Measurements from ENCODE around the gene HOXD1.

HOXD1 gene

DNA sequence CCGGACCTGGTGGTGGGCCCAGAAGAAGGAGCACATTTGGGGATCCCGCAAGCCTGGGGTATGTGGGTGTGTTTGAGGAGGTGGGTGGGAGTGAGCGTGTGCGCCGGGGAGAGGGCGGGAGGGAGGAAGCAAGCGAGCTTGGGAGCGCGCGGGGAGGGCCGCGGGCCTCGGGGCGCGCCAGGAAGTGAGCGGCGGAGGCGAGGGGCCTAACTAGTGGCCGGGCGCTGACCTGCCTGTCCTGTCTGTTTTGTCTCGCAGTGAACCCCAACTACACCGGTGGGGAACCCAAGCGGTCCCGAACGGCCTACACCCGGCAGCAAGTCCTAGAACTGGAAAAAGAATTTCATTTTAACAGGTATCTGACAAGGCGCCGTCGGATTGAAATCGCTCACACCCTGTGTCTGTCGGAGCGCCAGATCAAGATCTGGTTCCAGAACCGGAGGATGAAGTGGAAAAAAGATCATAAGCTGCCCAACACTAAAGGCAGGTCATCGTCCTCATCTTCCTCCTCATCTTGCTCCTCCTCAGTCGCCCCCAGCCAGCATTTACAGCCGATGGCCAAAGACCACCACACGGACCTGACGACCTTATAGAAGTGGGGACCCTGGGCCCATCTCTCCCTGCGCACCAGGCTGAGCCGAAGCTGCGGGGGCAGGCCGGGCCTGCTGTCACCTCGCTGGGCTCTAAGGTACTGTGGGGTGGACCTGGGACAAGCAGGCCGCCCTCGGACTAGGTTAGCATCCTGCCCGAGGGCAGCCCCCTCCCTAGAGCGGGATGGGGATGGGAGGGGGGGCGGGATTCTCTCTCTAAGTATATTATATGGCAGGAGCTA lies 35.9 kb upstream of the HOXD1 start:
- no peak for DNase-seq (ENCODE audit: low read depth)

DNA sequence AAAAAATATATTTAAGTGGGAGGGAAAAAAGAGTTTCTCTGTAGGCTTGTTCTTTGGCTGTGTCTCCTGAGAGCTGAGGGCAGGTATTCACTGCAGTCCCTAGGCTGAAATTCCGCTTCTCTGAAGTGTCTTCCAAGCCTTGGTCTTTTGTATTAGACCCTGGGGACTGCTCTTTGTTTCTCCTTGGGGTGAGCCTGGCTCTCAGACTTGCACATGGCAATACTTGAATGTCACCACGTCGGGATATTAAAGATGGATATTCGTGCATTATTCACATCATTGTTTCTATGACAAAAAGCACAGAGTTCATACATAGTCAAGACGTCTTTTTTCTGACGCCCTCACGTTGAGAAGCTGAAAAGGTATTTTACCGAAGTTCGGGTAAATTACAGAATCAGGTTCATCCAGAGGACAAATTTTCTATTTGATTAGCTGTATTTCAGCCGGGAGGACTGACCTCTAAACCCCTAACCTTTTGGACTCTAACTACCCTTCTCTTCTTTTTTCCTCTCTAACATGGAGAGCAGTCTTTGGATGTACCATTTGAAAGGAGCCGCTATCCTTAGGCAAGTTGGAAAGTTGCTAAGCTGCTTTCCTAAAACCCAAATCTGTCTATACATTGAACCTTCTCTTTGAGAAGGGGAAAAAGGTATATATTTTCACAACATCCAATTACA lies 33.8 kb upstream of the HOXD1 start:
- DNase-seq (ENCODE audit: low read depth), result no peak

- no peak for DNase-seq (ENCODE audit: low read depth)
Observed at GRCh38 chr2:176155356-176156044, 33.0 kb upstream of the HOXD1 start.

GRCh38 chr2:176156301-176156806 lies 32.1 kb upstream of the HOXD1 start:
- no peak for DNase-seq (ENCODE audit: low read depth)

DNA sequence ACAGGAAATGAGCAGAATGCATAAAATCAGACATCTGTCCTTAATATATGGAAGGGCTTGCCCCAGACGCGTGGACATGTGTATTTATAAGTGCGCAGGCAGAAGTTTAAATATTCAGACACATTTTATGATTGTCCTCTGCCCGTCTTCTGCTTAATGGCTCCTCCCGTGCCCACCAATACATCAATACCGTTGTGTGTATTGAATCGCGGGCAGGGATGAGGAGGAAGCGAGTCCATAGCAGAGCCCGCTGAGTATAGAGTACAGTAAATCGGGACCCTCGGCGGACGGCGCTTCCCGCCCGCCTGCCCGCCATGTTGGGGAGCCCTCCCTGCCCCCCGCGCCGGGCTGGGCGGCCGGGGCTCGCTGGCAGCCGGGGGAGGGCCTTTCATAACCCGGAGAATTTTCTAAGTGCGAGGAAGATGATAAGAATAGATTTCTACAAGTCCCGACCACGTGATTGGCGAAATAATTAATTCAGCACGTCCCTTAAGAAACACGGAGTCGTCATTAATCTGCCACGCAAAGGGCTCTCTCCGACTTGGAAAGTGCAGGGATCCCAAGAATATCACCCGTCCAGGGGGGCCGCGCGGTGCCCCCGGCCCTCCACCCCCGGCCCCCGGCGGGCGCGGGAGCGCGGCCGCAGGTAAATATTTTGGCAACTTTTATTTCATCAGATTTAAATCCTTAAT lies 31.5 kb upstream of the HOXD1 start, which contains the start of gene HOXD3:
Gene HOXD3, plus strand, starts transcription at position 501 of the 692 bp plus-strand sequence. CDS start 11,808 bp downstream, outside the sequence.
- no peak for DNase-seq (ENCODE audit: low read depth)

GRCh38 chr2:176157499-176158185 lies 30.8 kb upstream of the HOXD1 start:
- DNase-seq (ENCODE audit: low read depth), result no peak

DNA sequence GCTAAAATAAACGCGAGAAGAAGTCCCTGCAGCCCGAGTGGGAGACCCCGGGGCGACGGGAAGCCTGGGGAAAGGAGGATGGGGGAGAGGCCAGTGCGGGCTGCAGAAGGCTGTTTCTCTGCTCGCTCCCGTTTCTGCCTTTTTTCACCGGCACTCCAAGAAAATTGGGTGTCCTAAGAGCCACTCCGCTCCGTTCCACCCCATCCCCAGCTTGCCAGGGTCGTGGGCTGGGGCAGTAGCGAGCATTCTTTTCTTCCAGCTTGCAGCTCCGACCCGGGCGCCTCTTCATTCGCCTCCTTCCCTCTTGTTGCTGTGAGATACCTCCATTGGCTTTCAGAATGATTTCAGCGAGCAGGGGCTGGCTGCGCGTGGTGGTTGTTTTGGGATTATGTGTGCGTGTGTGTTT lies 30.3 kb upstream of the HOXD1 start:
- no peak for DNase-seq (ENCODE audit: low read depth)

DNA sequence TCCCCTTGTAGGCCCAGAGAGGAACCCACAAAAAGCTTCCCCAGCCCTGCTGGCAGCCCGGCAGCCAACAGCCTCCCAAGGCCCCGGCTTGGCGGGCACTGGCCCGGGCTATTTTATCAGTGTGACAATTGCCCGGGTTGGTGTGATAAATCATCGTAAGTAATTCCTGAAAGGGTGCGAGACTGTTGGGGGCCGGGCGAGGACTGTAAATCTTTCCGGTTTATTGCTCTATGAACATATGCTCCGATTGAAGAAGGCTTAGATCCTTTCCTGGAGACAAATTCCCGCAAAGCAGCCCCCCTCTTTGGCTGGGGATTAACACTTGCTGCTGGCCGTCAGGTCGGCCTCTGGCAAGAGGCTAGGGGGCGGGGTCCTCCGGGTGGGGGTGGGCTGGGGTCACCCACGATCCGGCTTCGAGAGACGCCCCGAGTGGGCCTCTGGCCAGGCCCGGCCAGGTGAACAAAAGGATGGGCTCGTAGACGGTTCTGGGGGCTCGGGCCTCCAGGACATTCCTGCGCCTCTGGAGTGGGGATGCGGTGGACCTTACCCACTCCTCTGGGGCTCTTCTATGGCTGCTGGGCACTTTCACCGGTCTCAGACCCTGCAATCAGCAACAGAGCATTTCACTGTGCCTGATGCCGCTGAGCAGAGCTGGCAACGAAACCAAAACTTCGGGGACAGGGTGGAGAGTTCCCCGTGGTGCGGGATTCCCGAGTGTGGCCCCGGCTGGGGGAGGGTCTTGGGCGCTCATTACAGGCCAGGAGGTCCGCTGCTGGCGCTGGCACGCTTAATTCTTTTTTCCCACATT lies 29.4 kb upstream of the HOXD1 start:
- DNase-seq (ENCODE audit: low read depth), result no peak

- no peak for DNase-seq (ENCODE audit: low read depth)
Observed at GRCh38 chr2:176159663-176160250, 28.7 kb upstream of the HOXD1 start.

DNA sequence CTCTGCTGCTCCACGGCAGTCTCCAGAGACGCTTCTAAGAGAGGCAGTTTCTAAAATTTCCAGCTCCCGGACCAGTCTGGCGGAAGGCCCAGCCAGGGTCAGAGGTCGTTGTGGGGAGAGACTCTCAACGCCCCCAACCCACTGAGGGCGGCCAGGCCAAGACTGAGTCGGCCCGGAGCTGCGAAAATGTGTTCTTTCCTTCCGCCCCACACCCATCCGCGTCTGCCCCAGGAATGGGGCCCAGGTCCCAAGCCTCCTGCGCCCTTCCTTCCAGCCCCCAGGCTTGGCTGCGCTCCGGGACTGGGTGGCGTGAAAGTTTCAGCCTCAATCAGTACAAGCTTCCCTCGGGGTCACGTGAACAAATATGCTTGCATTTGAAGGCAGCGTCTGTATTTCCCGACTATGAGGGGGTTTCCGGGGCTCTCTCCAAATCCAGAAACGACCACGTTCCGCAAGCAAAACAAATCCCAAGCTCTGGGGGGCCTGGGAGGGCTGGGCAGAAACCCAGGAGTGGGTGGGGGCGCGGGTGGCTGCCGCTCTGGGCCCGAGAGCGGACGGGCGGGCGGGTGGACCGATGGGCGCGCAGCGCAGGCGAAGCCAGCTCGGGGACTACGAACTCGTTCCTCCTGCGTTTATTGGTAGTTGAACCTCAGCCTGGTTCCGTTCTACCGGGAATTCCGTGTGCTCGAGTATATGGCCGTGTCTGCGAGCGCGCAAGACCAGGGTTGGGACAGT lies 28.1 kb upstream of the HOXD1 start:
- no peak for DNase-seq (ENCODE audit: low read depth)

DNA sequence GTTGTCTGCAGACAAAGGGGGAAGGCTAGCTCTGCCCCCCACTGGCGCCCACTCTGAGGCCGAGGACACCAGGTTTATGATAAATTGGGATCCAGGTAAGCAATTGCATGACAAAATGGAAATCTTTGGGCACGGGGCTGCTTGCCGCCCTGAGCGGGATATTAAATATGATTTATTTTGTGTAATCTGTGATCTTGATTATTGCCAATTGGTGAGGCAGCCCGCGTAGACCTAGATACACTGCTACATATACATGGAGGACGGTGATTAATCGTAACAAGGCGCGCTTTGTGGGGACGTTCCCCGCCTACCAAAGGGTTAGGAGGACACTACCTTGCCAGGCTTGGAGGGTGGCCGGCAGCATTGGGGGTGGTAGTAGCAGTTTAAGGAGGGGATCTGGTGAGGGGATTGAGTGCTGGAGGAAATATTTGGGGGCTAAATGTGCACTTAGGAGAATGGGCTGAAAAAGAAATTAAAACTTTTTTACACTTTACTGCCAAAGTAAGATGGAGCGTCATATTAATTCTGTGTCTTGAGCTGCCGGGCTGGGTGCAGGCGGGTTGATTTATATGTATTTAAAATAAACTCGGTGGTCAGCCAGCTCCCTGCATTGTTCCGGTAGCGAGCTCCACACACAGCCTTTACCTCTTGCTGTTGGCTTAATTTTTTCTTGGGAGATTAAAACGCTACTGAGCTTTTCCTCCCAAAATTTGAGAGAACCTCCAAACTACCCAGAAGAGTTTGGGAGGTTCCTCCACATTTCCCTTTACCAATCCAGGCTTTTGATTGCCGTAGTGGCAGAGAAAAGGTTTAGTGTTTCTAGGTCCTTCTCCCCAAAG lies 27.3 kb upstream of the HOXD1 start:
- DNase-seq (ENCODE audit: low read depth), result no peak

DNA sequence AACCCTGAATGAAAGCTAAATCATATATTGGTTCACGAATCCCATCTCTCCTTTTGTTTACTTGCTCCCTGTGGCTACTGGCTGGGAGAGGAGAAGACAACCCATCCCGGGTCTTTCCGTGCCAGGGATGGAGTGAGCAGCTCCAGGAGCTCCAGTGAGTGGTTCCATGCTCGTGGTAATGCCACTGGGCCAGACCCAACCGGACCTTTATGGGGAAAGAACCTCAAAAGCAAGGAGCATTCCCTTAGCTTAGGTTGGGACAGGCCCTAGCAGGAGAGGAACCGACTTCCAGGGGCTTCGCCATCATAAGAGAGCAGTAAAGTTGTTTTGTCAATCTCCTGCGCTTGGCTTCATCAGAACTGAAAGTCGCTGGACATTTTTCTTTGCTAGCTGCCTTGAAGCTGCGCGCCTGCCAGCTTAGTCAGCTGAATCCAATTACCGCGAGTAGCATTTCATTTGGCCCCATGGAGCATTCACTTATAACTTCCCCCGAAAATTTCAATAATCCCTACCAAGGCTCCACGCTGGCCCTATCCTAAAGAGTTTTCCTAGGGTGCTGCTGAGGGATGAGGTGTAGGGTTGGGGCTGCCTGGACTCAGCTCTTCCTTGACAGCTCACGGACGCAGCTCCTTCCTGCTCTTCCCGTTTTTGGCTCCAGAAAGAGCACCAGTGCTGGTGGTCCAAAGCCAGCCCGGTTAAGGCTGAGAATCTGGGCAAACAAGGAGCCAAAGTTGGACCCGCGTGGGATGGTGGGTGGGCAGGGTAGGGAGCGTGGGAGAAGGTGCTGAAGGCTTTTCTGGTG lies 26.4 kb upstream of the HOXD1 start:
- DNase-seq (ENCODE audit: low read depth), result no peak

- no peak for DNase-seq (ENCODE audit: low read depth)
Observed at GRCh38 chr2:176162911-176163671, 25.4 kb upstream of the HOXD1 start.

GRCh38 chr2:176163672-176164056 lies 24.8 kb upstream of the HOXD1 start:
- no peak for DNase-seq (ENCODE audit: low read depth)

DNA sequence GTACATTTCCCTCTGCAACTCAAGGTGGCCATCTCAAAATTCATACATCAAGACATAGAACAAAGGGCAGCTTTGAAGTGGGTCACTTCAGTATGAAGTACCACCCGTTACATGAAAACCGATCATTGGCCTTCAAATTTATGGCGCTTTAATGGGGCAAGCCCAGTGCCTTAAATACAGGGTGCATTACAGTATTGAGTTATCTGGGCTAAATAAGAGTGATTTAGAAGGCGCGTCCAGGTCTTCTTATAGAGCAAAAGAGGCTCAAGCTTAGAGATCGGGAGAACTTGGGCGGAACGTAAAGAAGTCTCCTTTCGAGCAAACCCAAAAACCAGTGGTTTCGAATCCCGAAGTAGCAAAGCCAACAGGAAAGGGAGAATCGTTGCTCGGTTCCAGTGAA lies 24.3 kb upstream of the HOXD1 start:
- DNase-seq (ENCODE audit: low read depth), result no peak

DNA sequence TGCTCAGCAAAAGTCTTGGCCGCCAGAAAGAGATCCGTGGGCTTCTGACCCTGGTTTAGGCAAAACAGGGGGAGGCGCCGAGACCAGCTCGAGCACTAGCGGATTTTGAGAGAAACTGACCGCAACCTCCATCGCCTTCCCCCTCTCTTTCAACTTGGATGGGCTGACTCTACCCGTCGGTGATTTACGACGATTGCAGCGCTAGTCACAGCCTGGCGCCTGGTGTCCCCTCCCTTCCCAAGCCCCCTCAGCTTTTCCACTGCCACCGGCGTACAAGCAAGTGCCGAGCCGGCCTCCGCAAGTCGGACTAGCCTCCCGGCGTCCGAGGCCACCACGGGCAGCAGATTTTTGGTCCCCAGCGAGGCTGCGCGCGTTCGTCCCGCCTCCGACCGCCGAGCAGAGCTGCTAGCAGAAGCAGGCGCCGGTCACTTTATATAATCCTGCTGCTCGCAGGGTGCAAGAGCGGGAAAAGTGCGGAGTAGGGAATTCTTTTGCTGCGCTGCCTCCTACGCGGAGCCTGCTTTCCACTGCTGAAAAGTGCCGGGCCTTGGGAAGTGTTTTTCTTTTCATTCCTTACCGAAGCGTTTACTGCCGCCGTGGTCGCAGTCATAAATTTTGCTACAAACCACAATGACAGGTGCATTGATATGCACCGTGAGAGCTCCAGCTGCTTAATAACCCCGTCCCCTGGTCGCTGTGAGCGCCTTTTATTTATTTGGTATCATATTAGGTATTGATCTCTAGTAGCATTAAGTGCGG lies 23.7 kb upstream of the HOXD1 start:
- no peak for DNase-seq (ENCODE audit: low read depth)
